ENCODE results near the gene GPD1.

Gene GPD1

DNA sequence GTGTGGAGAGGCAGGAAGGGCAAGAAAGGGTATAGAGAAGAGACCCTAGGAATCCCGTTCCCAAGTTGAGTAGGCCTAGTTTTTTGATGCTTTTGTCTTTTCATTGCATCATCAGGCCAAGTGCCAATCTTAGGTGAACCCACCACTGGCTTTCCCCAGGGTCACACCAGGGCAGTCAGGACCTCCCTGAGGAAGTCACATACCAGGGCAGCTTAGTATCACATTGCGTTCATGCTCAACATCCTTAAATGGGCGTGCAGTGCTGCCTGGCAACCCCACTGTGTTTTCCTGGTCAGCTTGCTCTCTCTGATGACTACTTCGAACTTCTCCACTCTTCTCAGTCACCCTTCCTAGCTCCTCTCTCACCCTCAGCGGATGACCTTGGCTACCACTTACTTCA, 37.4 kb upstream of the GPD1 start:
- no peak overlapping the region for H3K4me3 ChIP-seq (ENCODE audit: low read depth, low read length)
- DNase-seq (ENCODE audit: low read depth): peak; percentile 89
- TF ChIP-seq, protein P1, sequence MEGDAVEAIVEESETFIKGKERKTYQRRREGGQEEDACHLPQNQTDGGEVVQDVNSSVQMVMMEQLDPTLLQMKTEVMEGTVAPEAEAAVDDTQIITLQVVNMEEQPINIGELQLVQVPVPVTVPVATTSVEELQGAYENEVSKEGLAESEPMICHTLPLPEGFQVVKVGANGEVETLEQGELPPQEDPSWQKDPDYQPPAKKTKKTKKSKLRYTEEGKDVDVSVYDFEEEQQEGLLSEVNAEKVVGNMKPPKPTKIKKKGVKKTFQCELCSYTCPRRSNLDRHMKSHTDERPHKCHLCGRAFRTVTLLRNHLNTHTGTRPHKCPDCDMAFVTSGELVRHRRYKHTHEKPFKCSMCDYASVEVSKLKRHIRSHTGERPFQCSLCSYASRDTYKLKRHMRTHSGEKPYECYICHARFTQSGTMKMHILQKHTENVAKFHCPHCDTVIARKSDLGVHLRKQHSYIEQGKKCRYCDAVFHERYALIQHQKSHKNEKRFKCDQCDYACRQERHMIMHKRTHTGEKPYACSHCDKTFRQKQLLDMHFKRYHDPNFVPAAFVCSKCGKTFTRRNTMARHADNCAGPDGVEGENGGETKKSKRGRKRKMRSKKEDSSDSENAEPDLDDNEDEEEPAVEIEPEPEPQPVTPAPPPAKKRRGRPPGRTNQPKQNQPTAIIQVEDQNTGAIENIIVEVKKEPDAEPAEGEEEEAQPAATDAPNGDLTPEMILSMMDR (conservative IDR thresholded peaks at IDR 0.05; ENCODE audit: low read depth, low read length): no peak

DNA sequence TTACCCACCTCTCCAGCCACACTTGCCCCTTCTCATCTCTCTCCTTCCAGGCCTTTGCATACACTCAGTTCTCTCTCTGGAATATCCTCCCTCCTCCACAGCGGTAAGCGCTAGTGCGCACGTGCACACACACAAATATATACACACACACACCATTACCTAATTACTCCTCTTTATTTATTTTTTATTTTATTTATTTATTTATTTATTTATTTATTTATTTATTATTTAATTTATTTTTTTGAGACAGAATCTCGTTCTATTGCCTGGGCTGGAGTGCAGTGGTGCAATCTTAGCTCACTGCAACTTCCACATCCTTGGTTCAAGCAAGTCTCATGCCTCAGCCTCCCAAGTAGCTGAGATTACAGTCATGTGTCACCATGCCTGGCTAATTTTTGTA, 34.7 kb upstream of the GPD1 start:
- H3K4me3 ChIP-seq (ENCODE audit: low read depth, low read length): no peak overlapping the region
- TF ChIP-seq, protein P1 (conservative IDR thresholded peaks at IDR 0.05; ENCODE audit: low read depth, low read length): no peak
- no peak for DNase-seq (ENCODE audit: low read depth)

DNA sequence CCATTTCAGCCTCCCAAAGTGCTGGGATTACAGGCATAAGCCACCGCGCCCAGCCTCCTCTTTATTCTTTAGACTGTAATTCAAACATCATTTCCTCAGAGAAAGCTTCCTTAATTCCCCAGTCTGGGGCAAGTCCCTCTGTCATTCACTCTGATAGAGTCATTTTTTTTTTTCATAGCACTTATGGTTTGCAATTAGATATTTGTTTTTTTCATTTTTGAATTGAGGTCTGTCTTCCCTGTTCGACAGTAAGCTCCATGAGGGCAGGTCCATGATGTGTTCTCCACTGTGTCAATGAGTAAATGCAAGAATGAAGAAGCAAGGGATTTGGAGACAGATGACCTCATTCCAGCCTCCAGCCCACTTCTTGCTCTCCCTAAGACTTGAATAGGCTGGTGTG, 34.3 kb upstream of the GPD1 start:
- TF ChIP-seq, protein P1 (conservative IDR thresholded peaks at IDR 0.05; ENCODE audit: low read depth, low read length): no peak
- H3K4me3 ChIP-seq (ENCODE audit: low read depth, low read length): no peak overlapping the region
- no peak for DNase-seq (ENCODE audit: low read depth)

DNA sequence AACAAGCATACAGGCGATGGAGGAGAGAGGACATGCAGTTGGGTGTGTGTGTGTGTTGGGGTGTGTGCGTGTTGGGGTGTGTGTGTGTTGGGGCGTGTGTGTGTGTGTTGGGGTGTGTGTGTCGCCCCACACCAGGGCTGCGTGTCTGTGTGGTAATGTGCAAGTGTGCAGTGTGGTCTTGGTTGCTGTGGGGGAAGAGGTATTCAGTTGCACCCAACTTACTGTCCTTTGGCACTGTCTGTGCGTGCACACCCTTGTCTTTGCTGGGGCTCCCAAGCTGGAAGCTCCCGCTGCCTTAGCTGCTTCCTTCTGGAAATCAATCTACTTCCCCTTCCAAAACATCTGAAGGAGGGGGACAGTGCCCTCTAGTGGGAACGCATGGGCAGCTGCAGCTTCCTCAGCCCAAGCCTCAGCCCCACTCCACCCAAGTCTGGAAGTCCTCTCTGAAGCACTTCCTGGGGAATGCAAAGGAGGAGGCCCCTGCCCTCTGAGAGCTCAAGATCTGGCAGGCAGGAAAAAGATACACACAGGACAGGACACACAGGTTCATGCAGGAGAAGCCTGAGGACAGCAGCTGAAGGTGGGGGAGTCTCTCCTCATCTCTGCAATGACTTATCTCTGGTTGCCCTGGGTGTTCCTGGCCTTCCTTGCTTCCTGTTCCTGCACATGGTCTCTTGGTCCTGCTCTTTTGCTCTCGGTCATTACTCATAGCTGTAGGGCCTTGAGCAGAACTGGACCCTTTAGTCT, 33.3 kb upstream of the GPD1 start:
- no peak overlapping the region for H3K4me3 ChIP-seq (ENCODE audit: low read depth, low read length)
- TF ChIP-seq, protein P1 (conservative IDR thresholded peaks at IDR 0.05; ENCODE audit: low read depth, low read length): peak; percentile 96
- peak; percentile 91 for DNase-seq (ENCODE audit: low read depth)

DNA sequence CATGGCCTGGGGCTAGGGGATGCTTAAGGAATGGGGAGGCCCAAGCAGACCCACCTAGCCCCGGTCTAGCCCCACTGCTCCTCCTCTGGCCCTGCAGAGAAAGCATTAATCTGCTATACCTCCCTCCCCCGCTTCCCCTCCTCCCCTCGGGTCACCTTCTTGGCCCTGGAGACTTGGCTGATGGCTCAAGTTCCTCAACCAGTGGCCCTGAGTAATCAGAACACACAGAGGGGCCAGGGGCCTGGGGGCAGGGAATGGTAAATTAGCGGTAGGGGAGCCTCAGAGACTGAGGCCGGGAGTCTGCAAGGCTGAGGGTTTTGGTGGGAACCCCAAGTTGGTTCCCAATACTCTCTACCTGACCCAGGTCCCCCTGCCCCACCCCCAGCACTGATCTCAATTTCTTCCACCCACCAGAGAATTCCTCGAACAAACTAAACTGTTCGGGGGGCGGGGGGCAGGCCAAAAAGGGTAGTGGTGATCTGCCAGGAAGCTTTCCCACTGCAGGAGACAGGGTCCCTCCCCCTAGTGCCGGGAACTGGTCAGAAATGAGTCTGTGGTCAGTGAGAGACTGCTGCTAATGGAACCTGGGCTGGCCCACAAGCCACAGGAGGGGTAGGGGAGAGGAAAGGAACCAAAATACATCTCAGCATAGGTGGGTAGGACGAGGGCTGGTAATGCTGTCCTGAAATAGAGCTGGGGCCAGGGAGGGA, 31.5 kb upstream of the GPD1 start:
- no peak for DNase-seq (ENCODE audit: low read depth)
- no peak overlapping the region for H3K4me3 ChIP-seq (ENCODE audit: low read depth, low read length)
- TF ChIP-seq, protein P1 (conservative IDR thresholded peaks at IDR 0.05; ENCODE audit: low read depth, low read length): no peak

DNA sequence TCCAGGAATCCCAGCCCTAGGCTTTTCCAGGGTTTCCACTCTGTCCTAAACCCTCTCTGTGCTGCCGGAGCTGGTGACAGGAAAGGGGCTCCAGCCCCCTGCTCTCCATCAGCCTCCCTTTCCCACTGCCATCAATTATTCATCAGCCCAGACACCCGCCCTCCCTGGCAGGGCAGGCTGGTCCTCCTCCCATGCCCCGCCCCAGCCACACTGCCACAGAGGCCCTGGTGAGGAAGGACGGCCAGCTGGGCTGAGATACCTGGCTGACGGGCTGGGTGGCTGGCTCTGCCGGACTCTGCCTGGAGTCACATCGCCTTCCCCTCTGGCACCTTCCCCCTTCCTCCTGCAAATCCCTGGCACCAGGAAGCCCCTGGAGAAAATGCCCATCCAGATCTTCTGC, 30.6 kb upstream of the GPD1 start:
- no peak overlapping the region for H3K4me3 ChIP-seq (ENCODE audit: low read depth, low read length)
- DNase-seq (ENCODE audit: low read depth): no peak
- TF ChIP-seq, protein P1 (conservative IDR thresholded peaks at IDR 0.05; ENCODE audit: low read depth, low read length): no peak
